PC-3 (cell line): ENCODE measurements around the gene PRSS35. TPM values are rescaled to one million over a fixed set of nuclear protein-coding genes. Genes with fewer than 3 reads are reported as not detected.

Source experiments
- ATAC-seq: fragments of 200-7000 bp; cut with Tn5 transposase; 2 replicates; pipeline ENCODE4 v1.9.1; 2020; ENCODE audit warnings: mild to moderate bottlenecking, moderate library complexity
- BruUV-seq: library from RNA; stranded (reverse); fragments of 400-500 nt; replicated peaks from 2 replicates; lab custom pipeline; 2021; lab: Mats Ljungman, UMichigan
- CTCF ChIA-PET: fragments of 300-600 bp; sonication (Branson Sonifier 250); formaldehyde crosslinking; loops from one replicate; lab custom pipeline; 2022; ENCODE audit warnings: antibody characterized with exemption; lab: Charles Lee
- POLR2A ChIA-PET: fragments of 300-600 bp; sonication (Branson Sonifier 250); formaldehyde crosslinking; loops from one replicate; lab custom pipeline; 2022; ENCODE audit warnings: antibody characterized with exemption; ENCODE audit not compliant: unreplicated experiment; lab: Charles Lee
- DNase-seq: peaks from one replicate; pipeline ENCODE4 v3.0.0-alpha.2; 2015
- H2AFZ ChIP-seq: fragments of 300-600 bp; sonication (generic); 2 replicates; pipeline ENCODE4 v1.6.0; 2016; ENCODE audit warnings: antibody characterized with exemption, low read length
- H3F3A ChIP-seq: fragments of 300-600 bp; sonication (generic); one replicate; pipeline ENCODE4 v1.6.0; 2017; ENCODE audit warnings: antibody characterized with exemption, low read length, control low read depth, mild to moderate bottlenecking; ENCODE audit not compliant: unreplicated experiment
- H3K27ac ChIP-seq: fragments of 300-600 bp; sonication (generic); 2 replicates; pipeline ENCODE4 v1.5.1; 2016; ENCODE audit warnings: mild to moderate bottlenecking, low read length
- H3K27me3 ChIP-seq: fragments of 300-600 bp; sonication (generic); 2 replicates; pipeline ENCODE4 v1.6.1; 2016; ENCODE audit warnings: low read length, mixed read lengths
- H3K36me3 ChIP-seq: fragments of 300-600 bp; sonication (generic); 2 replicates; pipeline ENCODE4 v1.6.1; 2016; ENCODE audit warnings: low read depth, mixed run types, low read length, mixed read lengths
- H3K4me1 ChIP-seq: fragments of 300-600 bp; sonication (generic); 2 replicates; pipeline ENCODE4 v1.5.1; 2016; ENCODE audit warnings: low read length; ENCODE audit not compliant: insufficient read depth
- H3K4me2 ChIP-seq: fragments of 300-600 bp; sonication (generic); 2 replicates; pipeline ENCODE4 v1.6.0; 2016; ENCODE audit warnings: low read length
- H3K4me3 ChIP-seq: fragments of 300-600 bp; sonication (generic); 2 replicates; pipeline ENCODE4 v1.5.1; 2016; ENCODE audit warnings: mild to moderate bottlenecking, low read length, mixed read lengths
- H3K79me2 ChIP-seq: fragments of 300-600 bp; sonication (generic); 2 replicates; pipeline ENCODE4 v1.6.1; 2017; ENCODE audit warnings: low read length, mixed read lengths
- H3K9ac ChIP-seq: fragments of 300-600 bp; sonication (generic); 2 replicates; pipeline ENCODE4 v1.6.0; 2016; ENCODE audit warnings: mild to moderate bottlenecking, low read length
- H3K9me2 ChIP-seq: fragments of 300-600 bp; sonication (generic); replicated peaks from 2 replicates; pipeline ENCODE4 v1.6.1; 2016; ENCODE audit warnings: mixed run types, low read length, mixed read lengths
- H3K9me3 ChIP-seq: fragments of 300-600 bp; sonication (generic); 2 replicates; pipeline ENCODE4 v1.6.1; 2016; ENCODE audit warnings: low read length, mixed read lengths
- H4K20me1 ChIP-seq: fragments of 300-600 bp; sonication (generic); 2 replicates; pipeline ENCODE4 v1.6.1; 2016; ENCODE audit warnings: low read length, mixed read lengths
- CTCF ChIP-seq: fragments of 300-600 bp; sonication (generic); conservative IDR thresholded peaks from 2 replicates; pipeline ENCODE4 v1.5.1; 2017; ENCODE audit warnings: antibody characterized with exemption, low read depth, mild to moderate bottlenecking, low read length
- EZH2 ChIP-seq: fragments of 300-600 bp; sonication (generic); IDR thresholded peaks from one replicate; pipeline ENCODE4 v1.6.1; 2017; ENCODE audit warnings: antibody characterized with exemption, mild to moderate bottlenecking, low read length; ENCODE audit not compliant: unreplicated experiment
- EZH2phosphoT487 ChIP-seq: fragments of 300-600 bp; sonication (generic); IDR thresholded peaks from 2 replicates; pipeline ENCODE4 v1.6.1; 2018; ENCODE audit warnings: mild to moderate bottlenecking, antibody characterized with exemption, low read length, borderline replicate concordance
- intact Hi-C: fragments of 100-400 bp; cut with micrococcal nuclease; formaldehyde crosslinking; loops from 2 replicates; pipeline ENCODE4 v1.9.0; 2023
- total RNA-seq: library from RNA; depleted of rRNA; stranded (reverse); fragments of >200 nt; gene quantifications from 2 replicates; pipeline ENCODE4 v1.2.3, GENCODE V29; 2014; rRNA removed

The PRSS35 gene
- total RNA-seq, 1 experiment from 2014 or later = 1.7 TPM

GRCh38 chr6:83574783-83575182 is 62.4 kb downstream of the PRSS35 start:
- Histone ChIP-seq H3K79me2 (no peaks in the 10 kb centered on the region), H3K4me3 (no peak overlapping the region), H3K9ac (no peak overlapping the region), H4K20me1 (no peaks in the 10 kb centered on the region), H3K27me3 (no peaks in the 10 kb centered on the region), H2AFZ (no peak overlapping the region), H3K4me1 (no peaks in the 10 kb centered on the region), H3K4me2 (no peak overlapping the region), H3F3A (no peaks in the 10 kb centered on the region), H3K36me3 (no peaks in the 10 kb centered on the region), H3K9me3 (no peaks in the 10 kb centered on the region), H3K9me2 (no peaks in the 10 kb centered on the region), H3K27ac (no peak overlapping the region)
- DNase-seq (no peak), ATAC-seq (no peak)
- intact Hi-C loops = no loop called here
- ChIA-PET CTCF (no interaction called here), POLR2A (no interaction called here)
- TF ChIP-seq EZH2 = no peak
- TF ChIP-seq CTCF = no peak
- no peak for TF ChIP-seq EZH2phosphoT487
- BruUV-seq = no TSS peak

Other genes starting within 250 kb of the PRSS35 start
- gene ME1, start 81.5 kb upstream of the PRSS35 start, total RNA-seq = 22.3 and 28.0 TPM in 2 replicates
- not detected in 2 replicates for gene SNAP91, start 196.6 kb downstream of the PRSS35 start, total RNA-seq